DND-41 (cell line): Measurements from ENCODE around the gene ZNF571.

Experiments
- EZH2 ChIP-seq: IDR thresholded peaks from 3 replicates; pipeline ENCODE4 v1.6.1; 2012; ENCODE audit warnings: borderline replicate concordance, low read depth, mild to moderate bottlenecking, moderate library complexity, low read length, inconsistent platforms; ENCODE audit not compliant: severe bottlenecking
- TF ChIP-seq, protein P1 (sequence below): IDR thresholded peaks from 2 replicates; pipeline ENCODE4 v1.5.1; 2012; ENCODE audit warnings: borderline replicate concordance, low read length, moderate library complexity, mild to moderate bottlenecking; ENCODE audit not compliant: poor library complexity, severe bottlenecking; ENCODE audit errors: extremely low read depth

DNA sequence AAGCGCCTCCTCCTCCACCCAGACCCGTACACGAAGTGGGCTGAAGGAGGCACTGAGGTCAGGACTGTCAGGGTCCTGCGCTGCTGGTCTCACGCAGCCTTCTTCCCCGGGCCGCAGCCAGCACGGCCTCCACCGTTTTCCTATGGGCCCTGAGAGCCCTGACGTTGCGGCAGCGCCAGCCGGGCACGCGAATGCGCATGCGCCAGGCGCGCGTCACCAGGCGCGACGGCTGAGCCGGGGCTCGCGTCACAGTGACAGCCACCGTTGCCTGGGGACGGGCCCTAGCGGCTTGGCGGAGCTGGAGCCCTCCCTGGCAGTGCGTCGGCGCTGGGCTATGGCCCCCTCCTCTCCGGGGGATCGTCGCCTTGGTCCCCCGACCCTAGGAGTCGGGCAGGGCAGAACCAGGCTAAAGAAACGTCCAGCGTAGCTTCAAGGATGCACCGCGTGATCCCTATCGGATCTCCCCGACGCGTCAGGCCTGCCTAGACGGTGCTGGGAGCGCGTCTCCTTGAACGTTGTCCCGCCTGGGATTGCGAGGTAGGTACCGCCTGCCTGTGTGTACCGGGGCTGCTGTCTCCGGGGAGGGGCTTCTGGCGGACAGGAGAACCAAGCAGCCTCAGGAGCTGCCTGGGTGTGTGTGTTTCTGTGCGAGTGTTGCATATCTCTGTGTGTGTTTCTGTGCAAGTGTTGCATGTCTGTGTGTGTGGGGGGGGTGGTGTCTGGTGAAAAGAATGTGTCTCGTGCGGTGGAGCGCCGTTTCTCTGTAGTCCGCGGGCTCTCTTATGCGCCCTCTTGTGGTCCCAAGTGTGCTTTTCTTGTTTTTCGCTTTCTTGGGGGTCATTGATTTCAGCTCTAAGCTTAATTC, 43.2 kb downstream of the ZNF571 start:
- TF ChIP-seq, protein P1, sequence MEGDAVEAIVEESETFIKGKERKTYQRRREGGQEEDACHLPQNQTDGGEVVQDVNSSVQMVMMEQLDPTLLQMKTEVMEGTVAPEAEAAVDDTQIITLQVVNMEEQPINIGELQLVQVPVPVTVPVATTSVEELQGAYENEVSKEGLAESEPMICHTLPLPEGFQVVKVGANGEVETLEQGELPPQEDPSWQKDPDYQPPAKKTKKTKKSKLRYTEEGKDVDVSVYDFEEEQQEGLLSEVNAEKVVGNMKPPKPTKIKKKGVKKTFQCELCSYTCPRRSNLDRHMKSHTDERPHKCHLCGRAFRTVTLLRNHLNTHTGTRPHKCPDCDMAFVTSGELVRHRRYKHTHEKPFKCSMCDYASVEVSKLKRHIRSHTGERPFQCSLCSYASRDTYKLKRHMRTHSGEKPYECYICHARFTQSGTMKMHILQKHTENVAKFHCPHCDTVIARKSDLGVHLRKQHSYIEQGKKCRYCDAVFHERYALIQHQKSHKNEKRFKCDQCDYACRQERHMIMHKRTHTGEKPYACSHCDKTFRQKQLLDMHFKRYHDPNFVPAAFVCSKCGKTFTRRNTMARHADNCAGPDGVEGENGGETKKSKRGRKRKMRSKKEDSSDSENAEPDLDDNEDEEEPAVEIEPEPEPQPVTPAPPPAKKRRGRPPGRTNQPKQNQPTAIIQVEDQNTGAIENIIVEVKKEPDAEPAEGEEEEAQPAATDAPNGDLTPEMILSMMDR = peak; percentile 15
- no peak for TF ChIP-seq EZH2
